CD14-positive monocyte (primary cell): ENCODE results near the gene GPC6. TPM values are rescaled to one million over a fixed set of nuclear protein-coding genes. Genes with fewer than 3 reads are reported as not detected.

ENCODE experiments used
- DNase-seq, 3 donors: peaks; one replicate each; pipeline ENCODE4 v3.0.0-alpha.2; 2011 to 2022
- H2AFZ ChIP-seq: 2 replicates; pipeline ENCODE4 v1.6.0; 2012; ENCODE audit warnings: mild to moderate bottlenecking, low read depth, low read length, inconsistent platforms; ENCODE audit not compliant: insufficient read depth, poor library complexity, severe bottlenecking
- H3K27ac ChIP-seq, 2 donors: 1 replicate in 1 of 2; 2 replicates in 1 of 2; pipeline ENCODE4 v1.5.1; 2012 to 2013; ENCODE audit warnings: low read length in 2 of 2, control low read depth in 1 of 2, inconsistent platforms in 1 of 2, low read depth in 1 of 2, mild to moderate bottlenecking in 1 of 2
- H3K27me3 ChIP-seq, 2 donors: one replicate each; pipeline versions ENCODE4 v1.6.0 to v1.6.1; 2011 to 2013; ENCODE audit warnings: low read length in 2 of 2; ENCODE audit not compliant: control insufficient read depth in 2 of 2, insufficient read depth in 2 of 2
- H3K36me3 ChIP-seq, 2 donors: replicated peaks in 1 of 2; 1 replicate in 1 of 2; 2 replicates in 1 of 2; pipeline versions ENCODE4 v1.5.1 to v1.6.1; 2012 to 2013; ENCODE audit warnings: low read length in 2 of 2, control low read depth in 1 of 2, inconsistent platforms in 1 of 2, mild to moderate bottlenecking in 1 of 2; ENCODE audit not compliant: insufficient read depth in 2 of 2, control insufficient read depth in 1 of 2
- H3K4me1 ChIP-seq, 2 donors: 1 replicate in 1 of 2; 2 replicates in 1 of 2; pipeline versions ENCODE4 v1.5.1 to v1.6.1; 2012 to 2013; ENCODE audit warnings: low read length in 2 of 2, control low read depth in 1 of 2, inconsistent platforms in 1 of 2, mild to moderate bottlenecking in 1 of 2, moderate library complexity in 1 of 2; ENCODE audit not compliant: insufficient read depth in 2 of 2, control insufficient read depth in 1 of 2
- H3K4me2 ChIP-seq: replicated peaks from 2 replicates; pipeline ENCODE3; 2012; ENCODE audit warnings: low read length, moderate library complexity, mild to moderate bottlenecking; ENCODE audit not compliant: poor library complexity, severe bottlenecking; ENCODE audit errors: extremely low read depth
- H3K4me3 ChIP-seq, 3 experiments: fragments of 200-600 bp in 1 of 3; sonication (generic) in 1 of 3; replicated peaks in 1 of 3; 1 replicate in 2 of 3; 2 replicates in 1 of 3; pipeline ENCODE4 v1.5.1; 2011 to 2013; ENCODE audit warnings: low read length in 3 of 3, mild to moderate bottlenecking in 3 of 3, control low read depth in 2 of 3, low read depth in 2 of 3, inconsistent platforms in 1 of 3, moderate library complexity in 1 of 3
- H3K79me2 ChIP-seq: 2 replicates; pipeline ENCODE4 v1.6.0; 2012; ENCODE audit warnings: mild to moderate bottlenecking, control low read depth, inconsistent platforms, low read length, moderate library complexity; ENCODE audit not compliant: insufficient read depth
- H3K9ac ChIP-seq: 2 replicates; pipeline ENCODE4 v1.6.0; 2017; ENCODE audit warnings: low read length, mild to moderate bottlenecking; ENCODE audit not compliant: insufficient read depth, poor library complexity, severe bottlenecking
- H3K9me3 ChIP-seq, 2 donors: replicated peaks in 1 of 2; 1 replicate in 1 of 2; 2 replicates in 1 of 2; pipeline versions ENCODE4 v1.5.1 to v1.6.1; 2012 to 2013; ENCODE audit warnings: low read length in 2 of 2, control low read depth in 1 of 2; ENCODE audit not compliant: control insufficient read depth in 1 of 2, insufficient read depth in 1 of 2
- H4K20me1 ChIP-seq: 2 replicates; pipeline ENCODE4 v1.6.0; 2012; ENCODE audit warnings: mild to moderate bottlenecking, low read length, control low read depth, moderate library complexity; ENCODE audit not compliant: insufficient read depth
- H3K27ac Mint-ChIP-seq, 7 donors: one replicate each; pipeline ENCODE4 v1.8.0; 2020; ENCODE audit warnings: mild to moderate bottlenecking in 7 of 7, mixed read lengths in 7 of 7, moderate library complexity in 6 of 7, inconsistent platforms in 2 of 7
- H3K27me3 Mint-ChIP-seq, 3 donors: one replicate each; pipeline ENCODE4 v1.8.0; 2021 to 2022; ENCODE audit warnings: low read depth in 3 of 3, mild to moderate bottlenecking in 3 of 3, mixed read lengths in 3 of 3, moderate library complexity in 3 of 3, inconsistent platforms in 1 of 3
- H3K36me3 Mint-ChIP-seq, 2 donors: one replicate each; pipeline ENCODE4 v1.8.0; 2020; ENCODE audit warnings: mixed read lengths in 2 of 2, inconsistent platforms in 1 of 2, mild to moderate bottlenecking in 1 of 2
- H3K4me1 Mint-ChIP-seq: one replicate; pipeline ENCODE4 v1.8.0; 2020; ENCODE audit warnings: mild to moderate bottlenecking, mixed read lengths
- H3K4me3 Mint-ChIP-seq, 2 donors: one replicate each; pipeline ENCODE4 v1.8.0; 2020; ENCODE audit warnings: mild to moderate bottlenecking in 2 of 2, mixed read lengths in 2 of 2, moderate library complexity in 1 of 2
- H3K9me3 Mint-ChIP-seq, 7 donors: one replicate each; pipeline ENCODE4 v1.8.0; 2020 to 2022; ENCODE audit warnings: mixed read lengths in 7 of 7, mild to moderate bottlenecking in 6 of 7, moderate library complexity in 6 of 7, inconsistent platforms in 2 of 7
- CTCF ChIP-seq: fragments of 200-600 bp; IDR thresholded peaks from one replicate; pipeline ENCODE4 v1.8.0; 2022; ENCODE audit warnings: antibody characterized with exemption, mild to moderate bottlenecking
- WGBS: methylation state at CpG from one replicate; pipeline ENCODE4 v1.1.5; 2013; ENCODE audit warnings: missing lambda C conversion rate; ENCODE audit not compliant: insufficient coverage; 5-methylcytosine and 5-hydroxymethylcytosine counted together
- intact Hi-C, 2 donors: fragments of 100-400 bp; cut with micrococcal nuclease; formaldehyde crosslinking; loops; one replicate each; pipeline versions ENCODE4 v1.15.0 to v1.15.1; 2023
- polyA plus RNA-seq, 3 donors: library from polyadenylated mRNA; depleted of rRNA in 1 of 3; unstranded in 2 of 3; stranded (reverse) in 1 of 3; fragments of 300-500 nt in 2 of 3; fragments of >200 nt in 1 of 3; fragmentation: Illumina TruSeq in 2 of 3; gene quantifications; 1 replicate in 2 of 3; 2 replicates in 1 of 3; pipeline ENCODE4 v1.2.3, GENCODE V29; 2012 to 2021

Gene GPC6
- polyA plus RNA-seq, 3 donors = not detected

- Histone ChIP-seq H4K20me1 (no peaks in the 10 kb centered on the region), H3K9me3 (no peaks in the 10 kb centered on the region), H3K27ac (no peak overlapping the region), H3K4me2 (no peak overlapping the region), H3K4me3 (no peak overlapping the region), H3K36me3 (no peaks in the 10 kb centered on the region), H2AFZ (no peak overlapping the region), H3K79me2 (no peaks in the 10 kb centered on the region), H3K9ac (no peak overlapping the region), H3K4me1 (no peaks in the 10 kb centered on the region), H3K27me3 (no peaks in the 10 kb centered on the region)
- DNase-seq = no peak
- Mint-ChIP-seq H3K4me3 (no peak overlapping the region), H3K9me3 (peaks cover 0 to 1% (median 0%) of the 10 kb centered on the region in 7 donors), H3K27me3 (peaks cover 0 to 3% (median 1%) of the 10 kb centered on the region in 3 donors), H3K36me3 (no peaks in the 10 kb centered on the region), H3K4me1 (no peaks in the 10 kb centered on the region), H3K27ac (no peak overlapping the region)
- no peak for TF ChIP-seq CTCF
- 100% methylated on average over 1 of the region's 2 CpGs for WGBS
- intact Hi-C loops = no loop called here
Measured at GRCh38 chr13:94236132-94236531, 1009.5 kb downstream of the GPC6 start.

- no peaks in the 10 kb centered on the region for H3K9me3 ChIP-seq
- DNase-seq = no peak
- no peak overlapping the region for H3K27ac ChIP-seq
- no peaks in the 10 kb centered on the region for H3K36me3 Mint-ChIP-seq
- no peaks in the 10 kb centered on the region for H3K4me1 ChIP-seq
- no peaks in the 10 kb centered on the region for H3K4me1 Mint-ChIP-seq
- no peaks in the 10 kb centered on the region for H3K27me3 ChIP-seq
- no peak overlapping the region for H2AFZ ChIP-seq
- no peak overlapping the region for H3K27ac Mint-ChIP-seq
- no peak overlapping the region for H3K4me3 ChIP-seq
- H3K9ac ChIP-seq = no peak overlapping the region
- H3K27me3 Mint-ChIP-seq = peaks cover 0 to 3% (median 1%) of the 10 kb centered on the region in 3 donors
- intact Hi-C loops = no loop called here
- TF ChIP-seq CTCF = no peak
- H3K4me3 Mint-ChIP-seq = no peak overlapping the region
- H4K20me1 ChIP-seq = no peaks in the 10 kb centered on the region
- H3K9me3 Mint-ChIP-seq = peaks cover 0 to 1% (median 0%) of the 10 kb centered on the region in 7 donors
- H3K36me3 ChIP-seq = no peaks in the 10 kb centered on the region
- no peaks in the 10 kb centered on the region for H3K79me2 ChIP-seq
- H3K4me2 ChIP-seq = no peak overlapping the region
Measured at GRCh38 chr13:94236872-94237271, 1010.3 kb downstream of the GPC6 start.
